NCI-H226 (cell line): ENCODE data around the gene KMT2C.
A peak's percentile ranks its signal among the peaks of the same experiment; 100 is the strongest.
"Not testable (repeated sequence)": the region's sequence is repeated elsewhere in the genome, so short reads cannot be mapped to it uniquely, and the experiment has no call there.

Experiments used
- DNase-seq: peaks from one replicate; pipeline ENCODE4 v3.0.0-alpha.2; 2015

KMT2C gene

DNA sequence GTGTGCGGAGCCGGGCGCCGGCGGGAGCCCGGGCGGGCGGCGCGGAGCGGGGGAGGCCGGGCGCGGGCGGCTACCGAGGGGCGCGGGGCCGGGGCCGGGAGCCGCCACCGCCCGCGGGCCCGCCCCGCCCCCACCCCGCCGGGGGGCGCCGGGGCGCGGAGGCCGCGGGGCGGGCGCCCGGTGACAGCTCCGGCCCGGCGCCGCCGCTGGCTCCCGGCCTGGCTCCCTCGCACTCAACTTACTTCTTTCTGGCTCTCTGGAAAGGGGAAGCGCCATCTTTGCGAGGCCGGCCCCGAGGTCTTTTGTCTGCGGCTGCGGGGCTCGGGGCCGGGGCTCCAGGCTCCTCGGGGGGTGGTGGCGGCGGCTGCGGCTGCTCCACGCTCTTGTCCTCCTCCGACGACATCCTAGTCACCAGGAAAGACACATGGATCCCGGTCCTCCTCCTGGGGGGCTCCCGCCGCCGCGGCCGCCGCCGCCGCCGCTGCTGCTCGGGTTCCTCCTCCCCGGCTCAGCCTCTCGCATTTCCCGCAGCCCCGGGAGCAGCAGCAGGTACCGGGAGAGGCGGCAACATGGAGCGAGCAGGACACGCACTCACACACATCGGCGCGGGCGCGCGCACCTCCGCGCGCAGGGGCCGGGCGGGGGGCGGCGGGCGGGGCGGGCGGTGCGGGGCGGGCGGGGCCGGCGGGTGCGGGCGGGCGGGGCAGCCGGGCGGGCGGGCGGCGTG is at the start of gene KMT2C:
Gene KMT2C (minus strand): TSS at position 620 of the 727 bp plus-strand sequence. CDS start 217 bp downstream, at position 403.
- DNase-seq, result peak; percentile 46

- no peak for DNase-seq
Measured at GRCh38 chr7:152481082-152481481, 45.3 kb upstream of the KMT2C start.

GRCh38 chr7:152480664-152481063 is 44.9 kb upstream of the KMT2C start:
- DNase-seq, result no peak

GRCh38 chr7:152479595-152479994 is 43.8 kb upstream of the KMT2C start:
- no peak for DNase-seq

DNA sequence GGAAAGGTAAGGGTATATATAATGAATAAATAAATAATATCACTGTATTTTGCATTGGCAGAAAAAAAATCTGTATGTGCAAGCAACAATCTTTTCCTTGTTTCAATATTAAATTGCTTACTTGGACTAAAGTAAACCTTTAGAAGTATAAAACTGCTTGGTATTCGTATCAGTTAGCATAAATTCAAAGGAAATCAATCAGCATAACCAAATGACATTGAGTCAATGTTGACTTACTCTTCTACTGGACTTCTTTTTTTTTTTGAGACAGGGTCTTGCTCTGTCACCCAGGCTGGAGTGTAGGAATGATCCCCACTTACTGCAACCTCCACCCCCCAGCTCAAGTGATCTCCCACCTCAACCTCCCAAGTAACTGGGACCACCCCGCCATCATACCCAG is 42.3 kb upstream of the KMT2C start:
- no peak for DNase-seq

GRCh38 chr7:152477079-152477478 is 41.3 kb upstream of the KMT2C start:
- DNase-seq, result no peak

- no peak for DNase-seq
Measured at GRCh38 chr7:152476551-152476950, 40.7 kb upstream of the KMT2C start.

GRCh38 chr7:152471023-152471620 is 35.3 kb upstream of the KMT2C start:
- not testable (repeated sequence) for DNase-seq

GRCh38 chr7:152470251-152471022 is 34.6 kb upstream of the KMT2C start:
- DNase-seq, result peak; percentile 63

- DNase-seq, result not testable (repeated sequence)
Measured at GRCh38 chr7:152469576-152469975, 33.8 kb upstream of the KMT2C start.

DNA sequence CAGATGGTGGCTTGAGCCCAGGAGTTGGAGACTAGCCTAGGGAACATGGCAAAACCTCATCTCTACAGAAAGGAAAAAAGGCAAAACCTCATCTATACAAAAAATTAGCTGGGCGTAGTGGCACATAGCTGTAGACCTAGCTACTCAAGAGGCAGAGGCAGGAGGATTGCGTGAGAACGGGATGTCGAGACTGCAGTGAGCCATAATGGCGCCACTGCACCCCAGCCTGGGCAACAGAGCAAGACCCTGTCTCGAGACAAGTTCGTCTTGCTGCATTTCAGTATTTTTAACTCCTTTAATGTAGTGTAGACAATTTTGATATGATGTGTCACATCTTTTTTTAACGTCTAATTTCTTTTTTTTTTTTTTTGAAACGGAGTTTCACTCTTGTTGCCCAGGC is 31.4 kb upstream of the KMT2C start:
- DNase-seq, result no peak

DNA sequence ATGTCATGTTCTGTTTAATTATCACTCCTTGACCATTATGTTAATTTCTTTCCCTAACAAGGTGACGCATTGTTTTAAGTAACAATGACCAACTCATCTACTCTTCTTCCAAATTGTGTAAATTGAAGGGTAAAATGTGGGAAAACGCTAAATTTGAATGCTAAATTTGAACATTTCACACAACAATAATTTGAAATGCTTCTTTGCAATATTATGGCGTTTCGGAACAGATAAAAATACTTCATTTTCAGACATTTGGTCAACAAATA is 29.2 kb upstream of the KMT2C start:
- no peak for DNase-seq

- DNase-seq, result peak; percentile 77
Measured at GRCh38 chr7:152464312-152465118, 28.7 kb upstream of the KMT2C start.

DNA sequence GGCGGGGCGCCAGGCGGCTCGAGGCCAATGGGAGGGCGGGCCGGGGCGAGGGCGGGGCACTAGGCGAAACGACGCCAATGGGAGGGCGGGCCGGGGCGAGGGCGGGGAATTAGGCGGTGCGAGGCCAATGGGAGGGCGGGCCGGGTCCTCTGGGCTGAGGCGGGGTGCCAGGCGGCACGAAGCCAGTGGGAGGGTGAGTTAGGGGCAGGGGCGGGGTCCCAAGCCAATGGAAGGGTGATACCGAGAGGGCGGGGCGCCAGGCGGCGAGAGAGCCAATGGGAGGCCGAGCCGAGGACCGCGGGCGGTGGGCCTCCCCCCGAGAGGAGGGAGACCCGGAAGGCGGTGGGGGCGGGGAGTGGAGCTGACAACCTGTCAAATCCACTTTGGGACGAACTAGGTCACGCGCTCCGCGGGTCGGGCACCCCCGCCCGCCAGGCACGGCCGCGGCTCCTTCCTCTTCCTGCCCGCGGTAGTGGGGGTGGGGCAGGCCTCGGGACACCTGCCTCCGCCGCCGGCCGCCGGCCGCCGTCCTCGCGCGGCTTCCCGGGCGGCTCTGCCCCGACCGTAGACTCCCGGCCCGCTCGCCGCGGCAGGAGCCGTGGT is 28.0 kb upstream of the KMT2C start:
- peak; percentile 98 for DNase-seq

GRCh38 chr7:152462995-152463708 is 27.3 kb upstream of the KMT2C start:
- peak; percentile 48 for DNase-seq

DNA sequence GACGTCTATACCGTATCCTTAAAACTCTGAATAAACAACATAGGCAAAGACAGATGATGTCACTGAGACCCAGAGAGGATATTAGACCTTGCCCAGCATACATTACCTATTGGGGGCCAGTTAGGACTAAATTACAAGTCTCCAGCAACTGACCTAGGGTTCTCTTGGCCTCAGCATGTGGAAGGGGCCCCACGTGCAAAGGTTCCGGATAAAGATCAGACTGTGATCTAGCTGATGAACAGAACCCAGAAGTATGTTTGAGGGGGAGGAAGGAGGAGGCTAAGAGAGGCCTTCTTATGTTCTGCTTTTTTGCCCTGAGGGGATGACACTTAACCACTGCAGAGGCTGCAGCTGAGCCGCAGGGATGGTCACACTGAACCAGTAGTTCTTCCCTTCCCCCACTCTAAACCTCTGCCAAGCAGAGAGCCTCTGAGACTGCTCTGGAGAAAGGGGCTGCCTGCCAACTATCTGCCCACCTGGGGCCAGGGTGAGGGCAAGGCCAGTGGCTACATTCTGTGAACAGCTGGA is 24.0 kb upstream of the KMT2C start:
- peak; percentile 14 for DNase-seq

DNA sequence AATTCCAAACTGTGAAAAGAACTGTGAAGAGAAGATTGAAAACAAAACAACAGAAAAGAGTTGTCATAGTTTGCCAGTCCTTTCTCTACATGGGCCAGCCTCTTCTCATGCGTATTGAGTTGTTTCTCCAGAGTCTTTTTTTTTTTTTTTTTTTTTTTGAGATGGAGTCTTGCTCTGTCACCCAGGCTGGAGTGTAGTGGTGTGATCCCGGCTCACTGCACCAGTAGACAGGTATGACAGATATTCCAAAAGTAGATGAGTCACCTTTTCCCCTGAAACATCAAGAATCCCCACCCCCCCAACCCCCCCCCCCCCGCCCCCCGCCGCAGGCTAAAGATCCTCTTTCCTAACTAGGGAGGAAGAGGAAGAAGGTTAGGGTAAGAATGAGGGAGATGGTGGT is 15.6 kb upstream of the KMT2C start:
- no peak for DNase-seq

GRCh38 chr7:152445386-152446008 is 9.7 kb upstream of the KMT2C start:
- DNase-seq, result not testable (repeated sequence)

- no peak for DNase-seq
Measured at GRCh38 chr7:152443586-152443985, 7.8 kb upstream of the KMT2C start.

GRCh38 chr7:152442330-152442835 is 6.6 kb upstream of the KMT2C start:
- no peak for DNase-seq

DNA sequence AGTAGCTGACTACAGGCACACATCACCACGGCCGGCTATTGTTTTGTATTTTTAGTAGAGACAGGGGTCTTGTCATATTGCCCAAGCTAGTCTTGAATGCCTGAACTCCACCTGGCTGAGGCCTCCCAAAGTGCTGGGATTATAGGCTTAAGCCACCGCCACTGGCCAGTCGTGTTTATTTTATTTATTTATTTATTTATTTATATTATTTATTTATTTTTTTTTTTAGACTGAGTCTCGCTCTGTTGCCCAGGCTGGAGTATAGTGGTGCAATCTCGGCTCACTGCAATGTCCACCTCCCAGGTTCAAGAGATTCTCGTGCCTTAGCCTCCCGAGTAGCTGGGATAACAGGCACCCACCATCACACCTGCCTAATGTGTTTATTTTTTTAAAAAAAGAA is 6.0 kb upstream of the KMT2C start:
- DNase-seq, result not testable (repeated sequence)
